Forelimb muscle (tissue), 1 donor: ENCODE measurements around the gene RUVBL1. TPM values are rescaled to one million over a fixed set of nuclear protein-coding genes. Genes with fewer than 3 reads are reported as not detected.
A peak's percentile ranks its signal among the peaks of the same experiment; 100 is the strongest.

Experiments used
- DNase-seq: peaks from one replicate; pipeline ENCODE4 v3.0.0-alpha.2; 2013; ENCODE audit warnings: low read depth
- polyA plus RNA-seq: library from polyadenylated mRNA; unstranded; fragments of 120-200 nt; gene quantifications from one replicate; pipeline ENCODE4 v1.2.1, GENCODE V29; 2013; ENCODE audit not compliant: insufficient read length

RUVBL1 gene
- polyA plus RNA-seq, 1 donor = 34.1 TPM

- DNase-seq = no peak
These were observed 55.4 kb downstream of the RUVBL1 start for GRCh38 chr3:128068156-128068620.

- DNase-seq = no peak
These were observed 56.1 kb downstream of the RUVBL1 start for GRCh38 chr3:128067489-128067888.

GRCh38 chr3:128066676-128067075, 56.9 kb downstream of the RUVBL1 start:
- DNase-seq = no peak

DNA sequence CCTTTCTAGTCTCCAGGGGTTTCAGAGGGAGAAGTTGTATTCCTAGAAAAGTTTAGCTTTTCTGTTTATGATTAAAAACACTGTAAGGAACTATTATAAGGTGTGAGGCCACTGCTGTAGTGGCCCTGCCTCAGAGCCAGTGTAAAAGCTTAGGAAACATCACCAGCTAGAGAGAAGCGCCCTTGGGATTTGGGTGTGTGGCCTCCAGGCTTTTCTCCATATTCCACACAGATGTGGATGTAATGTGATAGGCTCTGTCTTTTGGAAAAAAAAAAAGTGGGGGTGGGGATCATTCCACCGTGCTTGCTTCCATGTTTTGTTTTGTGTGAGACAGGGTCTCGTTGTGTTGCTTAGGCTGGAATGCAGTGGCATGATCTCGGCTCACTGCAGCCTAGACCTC, 57.5 kb downstream of the RUVBL1 start:
- DNase-seq = no peak

DNA sequence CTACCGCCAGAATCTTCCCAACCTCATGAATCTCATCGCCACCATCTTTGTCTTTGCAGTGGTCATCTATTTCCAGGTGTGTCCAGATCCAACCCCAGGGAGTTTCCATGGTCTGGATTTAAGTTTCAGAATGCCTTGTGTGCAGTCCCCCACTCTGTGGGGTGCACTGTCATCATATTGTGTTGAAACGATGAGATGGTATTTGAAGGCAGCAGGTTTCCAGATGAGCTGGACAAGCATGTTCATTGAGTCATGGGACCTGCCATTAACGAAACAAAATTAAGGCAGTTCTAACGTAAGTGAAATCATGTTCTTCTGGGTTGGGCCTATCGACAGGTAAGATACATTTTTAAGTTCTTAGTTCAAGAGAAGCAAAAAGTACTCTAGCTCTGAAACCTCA, 58.6 kb downstream of the RUVBL1 start:
- no peak for DNase-seq

DNA sequence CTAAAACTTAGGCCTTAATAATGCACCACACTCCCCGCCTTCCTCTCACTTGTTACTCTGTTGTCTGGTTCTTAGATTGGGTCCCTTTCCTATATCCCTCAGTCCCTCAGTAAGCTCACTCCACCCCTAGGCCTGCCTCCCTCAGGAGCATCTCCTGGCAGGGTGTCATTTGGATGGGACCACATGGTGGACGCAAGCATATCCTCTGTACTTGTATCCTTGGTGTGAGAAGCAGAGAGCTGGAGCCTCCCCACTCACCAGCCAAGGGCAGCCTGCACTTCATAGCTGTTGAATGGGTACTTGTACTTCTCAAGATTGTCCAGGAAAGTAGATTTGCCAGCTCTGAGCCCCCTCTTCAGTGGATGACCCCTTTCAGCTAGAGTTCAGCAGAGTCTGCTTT, 59.7 kb downstream of the RUVBL1 start:
- DNase-seq = no peak

- DNase-seq = no peak
These were observed 61.4 kb downstream of the RUVBL1 start for GRCh38 chr3:128062033-128062745.

DNA sequence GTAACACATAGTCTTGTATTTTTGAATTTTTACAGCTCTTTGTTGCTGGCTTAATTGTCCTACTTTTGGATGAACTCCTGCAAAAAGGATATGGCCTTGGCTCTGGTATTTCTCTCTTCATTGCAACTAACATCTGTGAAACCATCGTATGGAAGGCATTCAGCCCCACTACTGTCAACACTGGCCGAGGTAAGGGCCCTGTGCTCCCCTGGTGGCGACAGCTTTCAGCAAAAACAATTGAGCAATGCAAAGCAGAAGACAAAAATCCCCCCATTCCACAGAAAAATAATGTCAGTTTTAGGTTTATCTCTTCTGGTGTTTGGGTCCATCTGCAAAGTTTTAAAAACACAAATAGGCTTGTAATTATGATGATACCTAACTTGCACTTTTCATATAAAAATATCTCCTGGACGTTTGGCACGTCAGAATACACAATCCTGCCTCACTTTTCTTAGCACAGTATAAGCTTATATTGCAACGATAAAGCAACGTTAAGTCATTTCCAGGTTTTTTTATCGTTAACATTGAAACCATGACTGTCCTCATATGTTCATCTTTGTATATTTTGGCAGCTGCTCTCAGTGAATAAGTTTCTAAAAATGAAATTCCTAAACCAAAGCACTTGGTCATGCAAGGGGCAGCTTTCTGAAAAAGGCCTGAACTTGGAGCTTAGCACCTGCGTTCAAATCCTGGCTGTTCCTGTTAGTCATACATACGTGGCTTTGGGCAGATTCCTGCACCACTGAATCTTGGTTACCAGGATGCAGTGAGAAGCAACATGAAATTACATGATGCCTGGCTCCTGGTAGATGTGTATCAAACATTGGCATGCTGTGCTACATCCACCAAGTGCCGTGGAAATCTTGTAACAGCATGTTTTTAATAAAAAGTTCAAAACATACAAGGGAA, 62.9 kb downstream of the RUVBL1 start:
- DNase-seq = no peak

DNA sequence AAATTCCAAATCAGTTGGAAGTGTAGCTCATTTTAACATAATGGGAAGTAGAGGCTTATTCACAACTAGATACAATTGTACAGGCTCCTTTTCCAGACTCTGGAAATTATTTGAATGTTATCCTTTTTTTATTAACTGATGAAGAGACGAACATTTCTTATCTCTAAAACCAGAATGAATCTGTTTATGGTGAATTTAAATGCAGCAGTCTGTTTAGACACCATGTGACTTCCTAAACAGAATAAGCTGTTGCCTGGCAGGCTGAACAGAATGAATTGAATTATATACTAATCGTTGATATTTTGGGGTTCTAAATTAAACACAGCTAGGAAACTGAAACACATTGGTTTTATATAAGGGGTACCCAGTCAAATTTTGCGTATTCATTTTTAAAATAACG, 67.4 kb downstream of the RUVBL1 start:
- DNase-seq = no peak

DNA sequence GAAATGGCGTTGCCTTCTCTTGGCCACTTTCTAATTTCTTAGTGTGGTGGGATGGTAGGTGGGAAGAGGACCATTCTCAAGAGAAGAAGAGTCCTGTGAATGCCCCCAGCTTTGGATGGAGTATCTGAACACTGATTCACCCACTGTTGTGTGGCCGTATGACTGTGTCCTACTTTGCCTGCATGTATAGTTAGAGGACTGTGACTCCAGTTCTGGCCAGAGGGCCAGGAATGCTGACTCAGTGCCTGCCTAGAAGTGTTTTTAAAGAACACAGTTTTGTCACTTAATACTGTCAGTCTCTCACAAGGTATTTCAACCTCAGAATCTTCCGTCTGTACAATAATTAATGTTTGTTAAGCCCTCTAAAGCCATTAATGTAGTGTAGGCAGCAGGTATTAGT, 69.2 kb downstream of the RUVBL1 start:
- DNase-seq = no peak

- DNase-seq = no peak
These were observed 70.0 kb downstream of the RUVBL1 start for GRCh38 chr3:128053614-128054013.

- DNase-seq = no peak
These were observed 70.8 kb downstream of the RUVBL1 start for GRCh38 chr3:128052595-128053351.

DNA sequence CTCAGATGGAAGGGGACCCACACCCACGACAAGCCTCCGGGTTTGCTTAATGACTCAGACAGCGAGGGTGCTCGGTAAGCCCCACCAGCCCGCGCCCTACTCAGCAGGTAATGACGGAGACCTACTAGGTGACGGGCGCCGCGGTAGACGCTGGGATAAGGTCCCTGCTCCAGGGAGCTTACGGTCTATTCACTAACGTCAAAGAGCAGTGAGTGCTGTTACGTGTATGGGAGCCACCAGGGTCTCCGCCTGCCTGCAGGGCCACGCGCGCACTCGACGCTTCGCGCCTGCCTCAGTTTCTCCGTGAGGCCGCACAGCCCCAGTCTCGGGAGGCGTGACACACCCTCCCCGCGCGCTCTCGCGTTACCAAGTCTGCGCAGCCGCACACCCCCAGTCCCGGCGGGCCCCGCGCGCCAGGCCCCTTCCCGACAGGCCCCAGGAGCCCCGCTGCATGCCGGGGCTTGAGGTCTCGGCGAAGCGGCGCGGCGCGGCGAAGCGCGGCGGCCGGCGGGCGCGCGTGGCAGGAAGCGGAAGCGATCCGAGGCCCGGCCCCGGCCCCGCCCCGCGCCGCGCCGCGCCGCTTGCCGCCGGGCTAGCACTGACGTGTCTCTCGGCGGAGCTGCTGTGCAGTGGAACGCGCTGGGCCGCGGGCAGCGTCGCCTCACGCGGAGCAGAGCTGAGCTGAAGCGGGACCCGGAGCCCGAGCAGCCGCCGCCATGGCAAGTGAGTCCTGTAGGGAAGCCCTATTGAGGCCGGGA, 71.6 kb downstream of the RUVBL1 start, which contains the start of gene SEC61A1:
Gene SEC61A1 (plus strand): TSS at position 601 of the 758 bp plus-strand sequence. CDS start 116 bp downstream, at position 717.
- peak; percentile 83 for DNase-seq

- no peak for DNase-seq
These were observed 72.2 kb downstream of the RUVBL1 start for GRCh38 chr3:128051459-128051836.

- no peak for DNase-seq
These were observed 73.0 kb downstream of the RUVBL1 start for GRCh38 chr3:128050597-128050996.

DNA sequence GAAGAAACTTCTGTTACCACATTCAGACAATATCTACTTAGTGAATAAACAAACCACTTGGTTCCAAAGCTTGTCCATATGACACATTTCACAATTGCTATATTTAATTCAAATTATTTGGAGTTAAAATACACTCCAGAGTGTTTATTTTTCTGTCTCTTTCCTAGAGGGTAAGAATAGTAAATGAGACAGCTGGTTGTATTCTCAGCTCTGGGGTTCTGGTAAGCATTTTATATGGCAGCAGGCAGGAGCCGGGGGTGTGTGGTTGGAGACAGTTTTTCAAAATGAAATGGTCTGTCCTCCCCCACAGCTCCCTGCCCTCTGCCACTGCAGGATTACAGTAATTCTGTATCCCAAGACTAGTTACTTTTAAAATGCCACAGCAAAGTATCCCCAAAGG, 82.3 kb downstream of the RUVBL1 start:
- no peak for DNase-seq

DNA sequence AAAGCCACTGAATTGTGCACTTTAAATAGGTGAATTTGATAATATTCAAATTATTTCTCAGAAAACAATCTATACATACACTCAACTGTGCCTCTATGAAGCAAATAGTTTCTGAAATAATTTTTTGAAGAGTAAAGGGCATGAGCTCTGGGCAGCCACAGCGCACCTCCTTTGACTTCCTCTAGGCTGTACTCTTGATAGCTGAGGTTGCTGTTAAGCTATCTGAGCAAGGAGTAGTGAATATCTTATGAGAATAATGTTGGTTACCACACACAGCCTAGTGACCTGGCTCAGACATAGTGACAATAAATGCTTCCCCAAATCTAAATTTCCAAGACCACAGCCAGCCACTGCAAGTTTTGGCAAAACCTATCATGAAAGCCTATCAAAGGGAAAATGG, 83.0 kb downstream of the RUVBL1 start:
- DNase-seq = no peak

- no peak for DNase-seq
These were observed 83.6 kb downstream of the RUVBL1 start for GRCh38 chr3:128040041-128040440.

DNA sequence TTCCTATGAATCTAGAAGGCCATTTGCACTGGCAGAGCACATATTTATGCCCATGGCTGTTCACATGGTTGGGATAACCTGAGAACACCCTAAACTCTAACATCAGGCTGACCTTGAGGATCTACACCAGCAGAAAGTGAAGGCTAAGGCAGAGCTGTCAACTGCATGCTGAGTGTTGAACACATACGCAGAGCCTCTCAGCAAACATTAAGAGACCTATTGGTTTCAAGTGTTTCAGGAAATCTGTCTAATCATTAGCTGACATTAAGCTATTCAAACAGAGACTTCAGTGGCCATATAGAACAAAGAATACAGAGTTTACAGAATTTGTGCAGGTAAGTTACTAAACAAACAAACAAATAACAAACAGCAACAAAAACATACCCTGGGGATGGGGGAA, 87.5 kb downstream of the RUVBL1 start:
- no peak for DNase-seq

DNA sequence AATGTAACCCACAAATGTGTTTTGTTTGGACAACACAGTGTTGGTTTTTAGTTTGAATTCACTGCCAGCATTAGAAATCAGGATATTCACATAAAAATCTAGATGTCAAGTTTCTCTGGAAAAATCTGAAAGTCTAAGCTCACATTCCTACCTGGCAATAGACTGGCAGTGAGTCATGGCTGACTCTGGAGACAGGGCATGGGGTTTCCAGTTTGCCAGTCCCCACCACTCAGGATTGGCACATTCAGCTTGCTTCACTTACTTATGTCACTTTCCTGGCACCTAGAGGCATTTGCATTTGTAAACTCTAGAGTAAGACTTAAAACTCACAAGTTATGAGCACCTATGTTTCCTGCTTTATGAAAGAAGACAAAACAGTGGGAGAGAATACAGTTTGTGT, 90.5 kb downstream of the RUVBL1 start:
- DNase-seq = no peak
